DND-41 (cell line): ENCODE results near the gene ITGAE.

Experiments
- ATAC-seq: fragments of 200-7000 bp; cut with Tn5 transposase; 3 replicates; pipeline ENCODE4 v1.9.1; 2021; ENCODE audit warnings: low read depth; ENCODE audit not compliant: insufficient read depth
- DNase-seq: peaks from one replicate; pipeline ENCODE4 v3.0.0-alpha.2; 2020
- H2AFZ ChIP-seq: 2 replicates; pipeline ENCODE4 v1.6.0; 2012; ENCODE audit warnings: low read depth, low read length
- H3K27ac ChIP-seq: 2 replicates; pipeline ENCODE4 v1.5.1; 2012; ENCODE audit warnings: low read length, inconsistent platforms
- H3K27me3 ChIP-seq: fragments of 200-600 bp; sonication (generic); 2 replicates; pipeline ENCODE4 v1.6.0; 2012; ENCODE audit warnings: low read length, mild to moderate bottlenecking, inconsistent platforms; ENCODE audit not compliant: insufficient read depth, poor library complexity
- H3K36me3 ChIP-seq: 2 replicates; pipeline ENCODE4 v1.5.1; 2012; ENCODE audit warnings: low read length, inconsistent platforms; ENCODE audit not compliant: insufficient read depth
- H3K4me1 ChIP-seq: 2 replicates; pipeline ENCODE4 v1.5.1; 2012; ENCODE audit warnings: mild to moderate bottlenecking, low read length; ENCODE audit not compliant: insufficient read depth
- H3K4me2 ChIP-seq: 2 replicates; pipeline ENCODE4 v1.6.0; 2012; ENCODE audit warnings: mild to moderate bottlenecking, moderate library complexity, low read length, inconsistent platforms; ENCODE audit not compliant: insufficient read depth
- H3K4me3 ChIP-seq, 2 experiments: fragments of 200-600 bp in 1 of 2; shearing (Covaris generic) in 1 of 2; 2 replicates each; pipeline ENCODE4 v1.5.1; 2012 to 2016; ENCODE audit warnings: inconsistent platforms in 2 of 2, low read length in 2 of 2, mild to moderate bottlenecking in 2 of 2, low read depth in 1 of 2, moderate library complexity in 1 of 2
- H3K79me2 ChIP-seq: 2 replicates; pipeline ENCODE4 v1.6.0; 2012; ENCODE audit warnings: low read length, inconsistent platforms; ENCODE audit not compliant: insufficient read depth
- H3K9ac ChIP-seq: 2 replicates; pipeline ENCODE4 v1.6.0; 2012; ENCODE audit warnings: low read depth, mild to moderate bottlenecking, inconsistent platforms, low read length, moderate library complexity
- H3K9me3 ChIP-seq: 2 replicates; pipeline ENCODE4 v1.5.1; 2012; ENCODE audit warnings: low read length, moderate library complexity, mild to moderate bottlenecking, inconsistent platforms; ENCODE audit not compliant: insufficient read depth, severe bottlenecking
- H4K20me1 ChIP-seq: 2 replicates; pipeline ENCODE4 v1.6.0; 2012; ENCODE audit warnings: low read length; ENCODE audit not compliant: insufficient read depth
- EZH2 ChIP-seq: IDR thresholded peaks from 3 replicates; pipeline ENCODE4 v1.6.1; 2012; ENCODE audit warnings: borderline replicate concordance, low read depth, mild to moderate bottlenecking, moderate library complexity, low read length, inconsistent platforms; ENCODE audit not compliant: severe bottlenecking
- TF ChIP-seq, protein P1 (sequence below): IDR thresholded peaks from 2 replicates; pipeline ENCODE4 v1.5.1; 2012; ENCODE audit warnings: borderline replicate concordance, low read length, moderate library complexity, mild to moderate bottlenecking; ENCODE audit not compliant: poor library complexity, severe bottlenecking; ENCODE audit errors: extremely low read depth

Gene ITGAE

DNA sequence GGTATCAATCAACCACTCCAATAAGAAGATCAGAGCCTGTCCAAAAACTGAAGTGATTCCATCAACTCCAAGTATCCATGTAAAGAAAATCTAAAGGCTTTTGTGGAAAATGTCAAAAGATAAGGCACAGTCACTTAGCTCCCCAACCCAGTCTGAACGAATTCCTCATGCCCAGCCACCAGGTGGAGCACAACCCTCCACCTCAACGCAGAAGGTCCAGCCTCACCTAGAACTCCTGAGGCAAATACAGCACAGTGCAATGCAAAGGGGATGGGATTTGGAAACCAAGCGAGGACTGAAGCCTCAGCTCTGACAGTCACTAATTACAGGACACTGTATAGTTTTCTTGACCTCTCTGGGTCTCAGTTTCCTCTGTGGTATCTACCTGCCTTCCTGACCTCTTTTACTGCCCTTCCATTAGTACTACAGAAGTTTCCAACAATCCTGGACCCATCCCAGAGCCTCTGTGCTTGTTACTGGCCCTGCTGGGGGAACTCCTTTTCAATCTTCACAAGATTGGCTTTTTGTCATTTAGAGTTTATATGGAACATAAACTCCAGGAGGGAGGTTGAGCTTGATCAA, 43.0 kb upstream of the ITGAE start:
- peak overlapping the region in 1 of 2 experiments; percentile 79; a peak in 2 of 4 replicates for H3K4me3 ChIP-seq
- no peak overlapping the region for H2AFZ ChIP-seq
- no peak overlapping the region for H3K27ac ChIP-seq
- TF ChIP-seq EZH2, result no peak
- TF ChIP-seq, protein P1, sequence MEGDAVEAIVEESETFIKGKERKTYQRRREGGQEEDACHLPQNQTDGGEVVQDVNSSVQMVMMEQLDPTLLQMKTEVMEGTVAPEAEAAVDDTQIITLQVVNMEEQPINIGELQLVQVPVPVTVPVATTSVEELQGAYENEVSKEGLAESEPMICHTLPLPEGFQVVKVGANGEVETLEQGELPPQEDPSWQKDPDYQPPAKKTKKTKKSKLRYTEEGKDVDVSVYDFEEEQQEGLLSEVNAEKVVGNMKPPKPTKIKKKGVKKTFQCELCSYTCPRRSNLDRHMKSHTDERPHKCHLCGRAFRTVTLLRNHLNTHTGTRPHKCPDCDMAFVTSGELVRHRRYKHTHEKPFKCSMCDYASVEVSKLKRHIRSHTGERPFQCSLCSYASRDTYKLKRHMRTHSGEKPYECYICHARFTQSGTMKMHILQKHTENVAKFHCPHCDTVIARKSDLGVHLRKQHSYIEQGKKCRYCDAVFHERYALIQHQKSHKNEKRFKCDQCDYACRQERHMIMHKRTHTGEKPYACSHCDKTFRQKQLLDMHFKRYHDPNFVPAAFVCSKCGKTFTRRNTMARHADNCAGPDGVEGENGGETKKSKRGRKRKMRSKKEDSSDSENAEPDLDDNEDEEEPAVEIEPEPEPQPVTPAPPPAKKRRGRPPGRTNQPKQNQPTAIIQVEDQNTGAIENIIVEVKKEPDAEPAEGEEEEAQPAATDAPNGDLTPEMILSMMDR, result peak; percentile 75
- peak overlapping the region; percentile 81 for H3K4me2 ChIP-seq
- H4K20me1 ChIP-seq, result peaks cover 23% of the 10 kb centered on the region; the same call in 1 of the 2 replicates
- H3K27me3 ChIP-seq, result no peaks in the 10 kb centered on the region
- H3K9ac ChIP-seq, result peak overlapping the region; percentile 99; the same call in 1 of the 2 replicates
- peaks cover 58% of the 10 kb centered on the region for H3K36me3 ChIP-seq
- no peaks in the 10 kb centered on the region for H3K9me3 ChIP-seq
- H3K79me2 ChIP-seq, result peaks cover 66% of the 10 kb centered on the region
- DNase-seq (peak; percentile 60), ATAC-seq (no peak)
- H3K4me1 ChIP-seq, result peaks cover 35% of the 10 kb centered on the region

DNA sequence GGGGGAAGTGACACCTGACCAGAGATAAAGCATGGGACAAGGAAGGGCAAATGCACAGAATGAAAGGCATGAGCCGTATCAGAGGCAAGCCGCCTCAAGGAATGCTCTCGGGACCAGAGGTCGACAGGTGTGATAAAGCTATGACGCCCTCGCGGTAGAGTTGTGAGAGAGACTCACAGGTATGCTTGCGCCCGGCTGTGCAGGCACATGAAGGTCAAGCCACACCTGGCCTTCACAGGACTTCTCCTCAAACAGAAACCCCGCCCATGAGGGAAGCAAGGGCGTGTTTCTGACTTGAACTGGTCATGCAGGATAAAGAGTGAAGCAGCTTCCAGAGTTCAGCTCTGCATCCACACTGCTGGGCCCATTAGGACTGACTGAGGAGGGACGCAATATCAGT, 37.2 kb upstream of the ITGAE start:
- H3K79me2 ChIP-seq, result peaks cover 86% of the 10 kb centered on the region
- no peak overlapping the region for H3K9ac ChIP-seq
- peaks cover 86% of the 10 kb centered on the region for H3K36me3 ChIP-seq
- peaks cover 18% of the 10 kb centered on the region; the same call in 1 of the 2 replicates for H4K20me1 ChIP-seq
- ATAC-seq (no peak), DNase-seq (no peak)
- no peak overlapping the region for H3K4me2 ChIP-seq
- H3K27me3 ChIP-seq, result no peaks in the 10 kb centered on the region
- H2AFZ ChIP-seq, result no peak overlapping the region
- no peak overlapping the region for H3K27ac ChIP-seq
- no peaks in the 10 kb centered on the region for H3K9me3 ChIP-seq
- no peak for TF ChIP-seq EZH2
- TF ChIP-seq, protein P1, result no peak
- H3K4me3 ChIP-seq, result no peak overlapping the region
- H3K4me1 ChIP-seq, result peaks cover 7% of the 10 kb centered on the region; the same call in 1 of the 2 replicates

DNA sequence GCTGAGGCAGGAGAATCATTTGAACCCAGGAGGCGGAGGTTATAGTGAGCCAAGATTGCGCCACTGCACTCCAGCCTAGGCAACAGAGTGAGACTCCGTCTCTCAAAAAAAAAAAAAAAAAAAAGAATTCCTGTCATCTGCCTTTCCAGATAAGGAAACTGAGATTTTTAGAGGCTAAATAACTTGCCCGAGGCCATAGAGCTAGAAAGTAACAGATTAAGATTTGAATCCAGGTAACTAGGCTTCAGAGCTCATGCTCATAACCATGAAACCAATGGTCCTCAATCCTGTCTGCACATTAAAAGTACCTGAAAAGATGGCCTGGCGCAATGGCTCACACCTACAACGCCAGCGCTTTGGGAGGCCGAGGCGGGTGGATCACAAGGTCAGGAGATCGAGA, 35.6 kb upstream of the ITGAE start:
- H3K9me3 ChIP-seq, result no peaks in the 10 kb centered on the region
- H3K4me1 ChIP-seq, result no peaks in the 10 kb centered on the region
- H3K79me2 ChIP-seq, result peaks cover 76% of the 10 kb centered on the region
- TF ChIP-seq, protein P1, result no peak
- TF ChIP-seq EZH2, result no peak
- H4K20me1 ChIP-seq, result peaks cover 15% of the 10 kb centered on the region; the same call in 1 of the 2 replicates
- H3K27ac ChIP-seq, result no peak overlapping the region
- ATAC-seq (no peak), DNase-seq (no peak)
- no peak overlapping the region for H3K4me3 ChIP-seq
- no peak overlapping the region for H3K4me2 ChIP-seq
- no peaks in the 10 kb centered on the region for H3K27me3 ChIP-seq
- no peak overlapping the region for H2AFZ ChIP-seq
- H3K36me3 ChIP-seq, result peaks cover 75% of the 10 kb centered on the region
- no peak overlapping the region for H3K9ac ChIP-seq
